PFSK-1 (cell line): ENCODE measurements around the gene USPL1.

Source experiments
- FOXP2 ChIP-seq: optimal IDR thresholded peaks from 2 replicates; pipeline ENCODE3; 2011; ENCODE audit warnings: borderline replicate concordance, control low read depth, inconsistent platforms; ENCODE audit not compliant: insufficient read depth; ENCODE audit errors: extremely low read length, extremely low read depth
- POLR2AphosphoS5 ChIP-seq: IDR thresholded peaks from 2 replicates; pipeline ENCODE4 v1.6.1; 2012; ENCODE audit warnings: low read depth, mild to moderate bottlenecking, control low read depth, low read length, moderate library complexity
- REST ChIP-seq, 2 experiments: IDR thresholded peaks; 2 replicates each; pipeline versions ENCODE4 v1.6.1 to v1.8.0; 2011 to 2012; ENCODE audit warnings: low read depth in 2 of 2, low read length in 2 of 2, control low read depth in 1 of 2, inconsistent platforms in 1 of 2, mild to moderate bottlenecking in 1 of 2, moderate library complexity in 1 of 2; ENCODE audit not compliant: insufficient read depth in 1 of 2
- SIN3A ChIP-seq: IDR thresholded peaks from 2 replicates; pipeline ENCODE4 v1.6.1; 2012; ENCODE audit warnings: mild to moderate bottlenecking, low read length, moderate library complexity, borderline replicate concordance; ENCODE audit not compliant: insufficient read depth
- TAF1 ChIP-seq: IDR thresholded peaks from 2 replicates; pipeline ENCODE4 v1.6.1; 2012; ENCODE audit warnings: low read length, control low read depth, borderline replicate concordance; ENCODE audit not compliant: insufficient read depth

DNA sequence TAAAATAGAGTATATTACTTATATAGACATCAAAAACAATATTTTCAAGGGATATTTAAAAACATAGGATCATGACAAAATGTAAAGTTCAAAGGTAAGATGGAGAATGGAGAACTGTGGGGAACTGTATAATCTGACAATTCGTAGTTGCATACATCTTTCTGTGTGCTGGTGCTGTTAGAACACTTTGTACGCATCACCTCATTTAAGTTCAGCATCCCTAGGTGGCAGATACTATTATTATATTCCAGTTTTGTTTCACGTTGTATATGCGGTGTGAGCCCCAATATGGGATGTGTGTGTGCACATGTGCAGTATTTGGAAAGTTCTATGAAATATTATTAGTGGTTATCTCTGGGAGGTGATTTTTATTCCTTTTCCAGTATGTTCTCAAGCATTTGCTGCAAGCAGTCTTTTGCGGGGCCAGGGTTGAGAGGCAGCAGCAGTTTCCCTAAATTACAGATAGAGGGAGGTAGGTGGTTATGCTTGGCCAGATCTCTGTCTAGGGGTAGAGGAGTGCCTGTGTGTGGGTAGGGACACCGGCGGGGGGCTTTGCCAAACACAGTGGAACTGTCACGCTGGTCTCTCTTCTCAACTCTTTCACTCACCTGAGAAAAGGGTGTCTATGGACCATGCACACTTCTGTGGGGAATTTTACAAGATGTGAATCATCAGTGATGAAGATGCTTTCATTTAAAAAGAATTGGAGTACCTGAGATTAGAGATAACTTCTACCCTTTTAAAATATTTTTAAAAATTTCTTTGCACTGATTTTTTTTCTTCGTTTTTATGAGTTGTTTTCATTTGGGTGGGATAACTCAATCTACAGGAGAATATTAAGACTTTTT, 62.0 kb downstream of the USPL1 start:
- TF ChIP-seq POLR2AphosphoS5 (no peak), TAF1 (no peak), REST (IDR thresholded peaks at IDR 0.05; ENCODE audit: insufficient read depth in 1 of 2, low read depth in 2 of 2, low read length in 2 of 2) (no peak), SIN3A (no peak), FOXP2 (no peak)
